Measurements from ENCODE around the gene NKAIN2.

Gene NKAIN2

GRCh38 chr6:123810214-123810613 lies 6.5 kb downstream of the NKAIN2 start:
- DNase-seq, result no peak

DNA sequence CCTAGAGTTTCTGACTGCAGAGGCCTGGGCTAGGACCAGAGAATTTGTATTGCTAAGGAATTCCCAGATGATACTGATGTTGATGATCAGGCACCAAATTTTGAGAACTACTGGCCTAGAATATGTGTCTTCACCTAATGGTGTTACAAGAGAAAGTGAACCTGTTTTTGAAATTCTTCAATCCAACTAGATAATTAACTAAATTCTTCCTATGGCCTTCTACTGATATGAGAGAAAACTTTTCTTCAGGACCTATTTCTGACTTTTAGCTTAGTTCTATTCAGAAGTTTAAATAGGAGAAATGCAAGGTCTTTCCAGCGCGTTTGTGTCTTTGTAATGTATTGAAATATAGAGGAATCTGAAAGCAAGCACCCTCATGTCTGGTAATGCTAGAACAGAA lies 7.3 kb downstream of the NKAIN2 start:
- DNase-seq, result no peak

DNA sequence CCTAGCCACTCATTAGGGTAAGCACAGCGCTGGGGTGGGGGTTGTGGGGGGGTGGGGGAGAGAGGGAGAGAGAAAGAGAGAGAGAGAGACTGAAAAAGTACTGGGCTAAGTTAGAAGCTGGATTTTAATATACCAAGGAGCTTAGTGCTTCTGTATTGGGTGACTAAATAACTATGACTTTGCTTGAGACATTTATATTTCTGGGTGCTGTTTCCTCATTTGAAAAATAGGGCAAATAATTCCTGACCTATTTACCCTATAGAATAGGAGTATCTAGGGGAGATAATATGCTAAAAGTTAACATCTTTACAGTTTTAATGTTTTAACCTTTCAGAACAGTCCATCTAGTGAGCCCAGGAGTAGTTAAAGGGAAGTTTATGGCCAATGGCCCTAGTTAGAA lies 7.7 kb downstream of the NKAIN2 start:
- no peak for DNase-seq

GRCh38 chr6:123812621-123813020 lies 9.0 kb downstream of the NKAIN2 start:
- DNase-seq, result no peak

- no peak for DNase-seq
Observed at GRCh38 chr6:123821112-123821511, 17.4 kb downstream of the NKAIN2 start.

- DNase-seq, result no peak
Observed at GRCh38 chr6:123829302-123829953, 25.8 kb downstream of the NKAIN2 start.

DNA sequence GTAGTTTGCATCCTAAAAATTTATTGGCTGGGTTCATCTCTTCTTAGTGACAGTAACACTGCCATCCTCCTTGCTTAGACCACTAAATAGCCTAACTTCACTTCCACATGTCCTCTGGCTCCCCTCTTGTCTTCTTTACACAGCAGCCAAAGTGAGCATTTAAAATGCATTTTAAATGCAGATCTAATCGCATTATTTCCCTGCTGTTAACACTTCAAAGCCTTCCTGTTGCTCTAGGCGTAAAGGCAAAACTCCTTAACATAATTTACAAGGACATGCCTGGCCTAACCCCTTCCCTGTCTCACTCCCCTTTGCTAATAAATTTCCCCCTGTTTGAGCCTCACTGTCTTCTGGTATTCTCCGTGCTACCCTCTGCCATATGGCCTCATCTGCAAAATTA lies 26.5 kb downstream of the NKAIN2 start:
- DNase-seq, result no peak

- no peak for DNase-seq
Observed at GRCh38 chr6:123838505-123839234, 35.0 kb downstream of the NKAIN2 start.

- no peak for DNase-seq
Observed at GRCh38 chr6:123841067-123841896, 37.6 kb downstream of the NKAIN2 start.

DNA sequence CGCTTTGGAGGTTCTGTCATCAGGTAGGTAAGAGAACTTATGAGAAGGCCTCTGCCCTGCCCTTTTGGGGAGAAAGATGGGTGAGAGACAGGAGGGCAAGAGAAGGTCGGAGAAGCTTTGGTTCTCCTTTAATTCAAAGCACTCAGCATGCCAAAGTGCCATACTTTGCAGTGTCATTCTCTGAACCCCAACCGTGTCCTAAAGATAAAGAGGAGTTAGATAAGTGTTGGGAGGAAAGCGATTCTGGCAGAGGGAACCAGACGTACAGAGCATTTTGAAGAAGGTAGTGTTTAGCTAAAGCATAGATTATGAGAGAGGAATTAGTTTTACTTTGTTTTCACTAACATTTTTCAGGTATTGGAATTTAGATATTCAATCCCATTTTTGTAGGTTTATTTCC lies 40.3 kb downstream of the NKAIN2 start:
- DNase-seq, result no peak

DNA sequence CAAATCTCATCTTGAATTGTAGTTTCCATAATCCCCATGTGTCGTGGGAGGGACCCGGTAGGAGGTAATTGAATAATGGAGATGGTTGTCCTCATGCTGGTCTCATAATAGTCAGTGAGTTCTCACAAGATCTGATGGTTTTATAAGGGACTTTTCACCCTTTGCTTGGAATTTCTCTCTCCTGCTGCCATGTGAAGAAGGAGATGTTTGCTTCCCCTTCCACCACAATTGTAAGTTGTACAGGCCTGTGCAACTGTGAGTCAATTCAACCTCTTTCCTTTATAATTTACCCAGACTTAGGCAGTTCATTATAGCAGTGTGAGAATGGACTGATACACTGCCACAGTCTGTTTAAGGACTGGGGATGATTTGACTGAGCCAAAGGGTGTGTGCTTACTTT lies 44.7 kb downstream of the NKAIN2 start:
- DNase-seq, result no peak

- no peak for DNase-seq
Observed at GRCh38 chr6:123849406-123849805, 45.7 kb downstream of the NKAIN2 start.

- no peak for DNase-seq
Observed at GRCh38 chr6:123850555-123850954, 46.9 kb downstream of the NKAIN2 start.

GRCh38 chr6:123854201-123854600 lies 50.5 kb downstream of the NKAIN2 start:
- no peak for DNase-seq

DNA sequence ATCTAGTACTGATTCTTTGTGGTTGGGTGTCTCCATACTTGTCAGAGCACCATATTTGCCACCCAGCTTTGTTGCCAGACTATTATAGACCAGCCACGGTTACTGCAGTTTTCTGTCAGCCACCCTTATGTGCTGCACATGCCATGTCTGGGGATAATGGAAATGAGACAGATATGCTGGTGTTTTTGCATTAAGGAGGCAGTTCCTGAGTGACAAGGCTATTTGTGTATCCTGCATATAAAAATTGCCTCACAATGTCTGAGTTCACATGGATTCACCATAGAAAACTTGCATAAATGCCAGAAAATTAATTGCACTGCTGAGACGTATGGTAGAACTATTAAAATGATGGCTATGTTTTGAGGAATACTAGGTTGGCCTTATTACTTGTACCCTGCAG lies 51.8 kb downstream of the NKAIN2 start:
- no peak for DNase-seq

DNA sequence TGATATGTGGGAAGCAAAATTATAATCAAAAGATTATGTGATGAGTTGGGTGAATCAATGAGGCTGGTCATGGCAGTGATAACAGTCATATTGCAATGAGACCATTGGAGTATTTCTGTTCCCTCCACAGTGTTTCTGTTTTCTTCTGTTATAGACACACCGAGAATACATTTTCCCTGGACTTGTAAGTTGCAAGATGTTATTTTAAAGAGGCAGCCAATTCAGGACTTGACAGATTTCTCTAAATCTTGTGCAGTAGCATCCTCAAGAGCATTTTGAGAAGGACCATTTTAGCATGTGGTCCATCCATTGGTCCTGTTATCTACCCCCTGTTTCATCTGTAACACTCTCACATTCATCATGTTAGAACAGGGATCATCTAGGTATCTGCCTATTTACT lies 55.6 kb downstream of the NKAIN2 start:
- DNase-seq, result no peak

GRCh38 chr6:123869334-123869733 lies 65.7 kb downstream of the NKAIN2 start:
- no peak for DNase-seq

GRCh38 chr6:123873974-123874373 lies 70.3 kb downstream of the NKAIN2 start:
- DNase-seq, result no peak

DNA sequence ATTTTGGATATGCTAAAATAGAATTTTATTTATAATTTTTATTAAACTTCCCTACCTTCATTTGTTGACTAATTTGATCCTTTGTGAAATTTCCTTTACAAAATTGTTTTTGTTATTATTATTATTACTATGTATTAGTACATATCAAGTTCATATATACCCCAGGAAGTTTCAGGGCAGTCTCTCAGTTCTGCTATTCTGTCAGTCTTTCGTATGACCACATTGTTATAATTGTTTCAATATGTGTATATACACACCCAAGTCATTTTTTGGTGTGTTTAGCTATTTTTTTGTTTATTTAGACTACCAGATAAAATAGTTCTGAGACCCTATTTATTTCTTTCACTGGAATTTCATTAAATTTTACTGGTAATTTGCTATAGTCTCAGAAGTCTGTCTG lies 72.1 kb downstream of the NKAIN2 start:
- no peak for DNase-seq

DNA sequence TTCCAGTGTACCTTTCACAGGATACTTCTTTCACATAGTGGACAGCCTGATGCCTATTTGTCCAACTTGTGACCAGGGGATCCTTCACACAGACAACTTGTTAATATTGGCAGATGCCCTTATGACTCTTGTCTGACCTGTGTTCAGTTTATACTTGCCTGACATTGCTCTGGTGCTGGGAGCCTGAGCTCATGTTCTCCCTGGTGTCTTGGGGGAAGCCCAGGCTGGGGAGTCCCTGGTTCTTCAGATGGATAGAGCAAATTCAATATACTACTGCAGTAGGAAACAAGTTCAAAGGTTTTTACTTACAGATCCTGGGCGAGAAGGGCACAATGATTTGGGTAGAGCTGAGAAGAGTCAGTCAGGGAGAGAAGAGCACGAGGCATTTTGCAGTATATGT lies 76.1 kb downstream of the NKAIN2 start:
- no peak for DNase-seq

GRCh38 chr6:123888771-123889513 lies 85.3 kb downstream of the NKAIN2 start:
- DNase-seq, result no peak

DNA sequence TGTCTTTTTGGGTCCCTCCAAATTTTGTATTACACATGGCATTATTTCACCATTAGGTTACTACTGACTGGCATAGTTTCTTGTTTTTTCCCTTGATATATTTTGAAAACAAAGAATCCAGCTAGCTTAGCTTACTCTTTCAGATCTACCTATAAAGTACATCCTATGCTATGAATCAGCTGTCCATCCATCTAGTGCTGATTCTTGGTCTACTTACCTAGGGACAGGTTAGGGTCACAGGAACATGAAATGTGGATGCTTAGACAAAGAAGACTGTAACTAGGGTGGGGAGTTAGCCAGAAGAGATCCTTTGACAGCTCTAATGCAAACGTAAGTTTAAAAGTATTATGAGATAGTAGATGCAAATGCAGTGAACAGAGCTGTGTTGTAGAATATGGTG lies 91.7 kb downstream of the NKAIN2 start:
- DNase-seq, result no peak

DNA sequence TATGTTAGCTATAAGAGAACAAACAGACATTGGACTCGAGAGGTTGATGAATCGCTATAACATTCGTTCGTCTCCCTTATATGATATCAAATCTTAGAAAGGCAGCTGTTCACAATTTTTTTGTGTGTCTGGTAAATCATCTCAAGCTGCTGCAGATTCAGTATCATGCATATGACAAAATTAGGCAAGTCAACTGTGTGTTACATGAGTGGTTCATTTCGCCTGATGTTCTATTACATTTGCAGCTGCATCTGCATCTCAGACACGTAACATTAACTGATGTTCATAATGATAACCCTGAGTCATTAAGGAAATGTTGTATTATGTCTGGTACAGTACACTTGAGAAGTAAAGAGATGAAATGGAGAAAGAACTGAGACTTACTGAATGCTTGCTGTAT lies 92.1 kb downstream of the NKAIN2 start:
- DNase-seq, result no peak
